Psoas muscle (tissue), 8 donors: ENCODE measurements around the gene TADA1. TPM values are rescaled to one million over a fixed set of nuclear protein-coding genes. Genes with fewer than 3 reads are reported as not detected.

ENCODE experiments used
- ATAC-seq, 4 donors: fragments of 200-7000 bp; cut with Tn5 transposase; one replicate each; pipeline ENCODE4 v1.9.1; 2020; ENCODE audit warnings: moderate library complexity in 3 of 4, mild to moderate bottlenecking in 2 of 4
- DNase-seq, 2 donors: peaks; one replicate each; pipeline ENCODE4 v3.0.0-alpha.2; 2020
- H3K27ac ChIP-seq: fragments of 200-600 bp; one replicate; pipeline ENCODE4 v1.8.0; 2022
- H3K27me3 ChIP-seq, 3 donors: fragments of 200-600 bp in 1 of 3; one replicate each; pipeline versions ENCODE4 v1.6.1 to v1.8.0; 2013 to 2022; ENCODE audit warnings: low read length in 2 of 3, mild to moderate bottlenecking in 2 of 3, moderate library complexity in 1 of 3; ENCODE audit not compliant: insufficient read depth in 3 of 3
- H3K36me3 ChIP-seq, 2 donors: fragments of 200-600 bp in 1 of 2; one replicate each; pipeline versions ENCODE4 v1.6.1 to v1.8.0; 2013 to 2022; ENCODE audit warnings: low read depth in 1 of 2, mild to moderate bottlenecking in 1 of 2, moderate library complexity in 1 of 2; ENCODE audit not compliant: insufficient read depth in 1 of 2
- H3K4me1 ChIP-seq: fragments of 200-600 bp; one replicate; pipeline ENCODE4 v1.8.0; 2022
- H3K4me3 ChIP-seq: fragments of 200-600 bp; one replicate; pipeline ENCODE4 v1.8.0; 2022; ENCODE audit warnings: mild to moderate bottlenecking
- H3K9me3 ChIP-seq: fragments of 200-600 bp; one replicate; pipeline ENCODE4 v1.8.0; 2022
- CTCF ChIP-seq: fragments of 200-600 bp; IDR thresholded peaks from one replicate; pipeline ENCODE4 v1.8.0; 2022; ENCODE audit warnings: antibody characterized with exemption
- WGBS, 3 donors: extraction: QIAGEN DNeasy Blood & Tissue Kit; methylation state at CpG; one replicate each; pipeline versions ENCODE4 v1.1.6 to v1.1.7; 2013; 5-methylcytosine and 5-hydroxymethylcytosine counted together
- intact Hi-C, 2 donors: fragments of 100-400 bp; cut with DNase I; formaldehyde crosslinking; loops; one replicate each; pipeline versions ENCODE4 v1.11.0 to v1.14.2; 2022
- polyA plus RNA-seq, 3 donors: library from polyadenylated mRNA; stranded (reverse); fragments of 200-250 nt; gene quantifications; one replicate each; pipeline ENCODE4 v1.2.3, GENCODE V29; 2013
- total RNA-seq, 4 donors: library from RNA; stranded (reverse); fragmentation: NEBNext Ultra II Directional in 2 of 4; extraction: Animal tissue kit (Norgen Biotek cat#: 25700) in 2 of 4; gene quantifications; one replicate each; pipeline versions ENCODE4 v1.2.1 to v1.2.4, GENCODE V29; 2021 to 2023
- donor health status: healthy with polysubstance abuse.
- donor health status: DM: no; HTN: no; CAD: no; lungs with moderate emphysema.
- donor health status: Bipolar disorder and iron deficiency.
- donor health status: healthy.
- donor health status: DM: yes; HTN: yes; CAD: no.
- donor health status: DM: no; HTN: no; CAD: no.
- donor health status: DM: no; HTN: no; CAD: no.
- donor health status: DM: yes; HTN: yes; CAD: no.

TADA1 gene
- total and polyA plus RNA-seq, 7 donors: 7.3 to 9.9 (median 8.3) TPM

GRCh38 chr1:166914111-166914510, 38.0 kb upstream of the TADA1 start:
- no peak for ATAC-seq
- intact Hi-C loops: no loop called here

GRCh38 chr1:166911624-166912023, 35.6 kb upstream of the TADA1 start:
- Histone ChIP-seq H3K27me3 (no peaks in the 10 kb centered on the region), H3K27ac (no peak overlapping the region), H3K36me3 (no peaks in the 10 kb centered on the region), H3K9me3 (peaks cover 6% of the 10 kb centered on the region), H3K4me1 (no peaks in the 10 kb centered on the region), H3K4me3 (no peak overlapping the region)
- 77 to 93% (median 91%) methylated on average over 1 of the region's 1 CpG for WGBS, 3 donors
- DNase-seq: no peak
- ATAC-seq: no peak
- intact Hi-C loops: loop anchor here in 1 of 2 donors (2.0 kb wide), 1 partner anchor 147 kb away; no protein-coding TSS in a partner anchor
- no peak for TF ChIP-seq CTCF

More at GRCh38 chr1:166914111-166914510, 38.0 kb upstream of the TADA1 start:
- no peak for DNase-seq
- WGBS, 3 donors: 63 to 75% (median 71%) methylated on average over 3 of the region's 3 CpGs
- Histone ChIP-seq H3K9me3 (peaks cover 6% of the 10 kb centered on the region), H3K27me3 (peaks cover 0 to 13% (median 2%) of the 10 kb centered on the region in 3 donors), H3K4me3 (no peak overlapping the region), H3K4me1 (no peaks in the 10 kb centered on the region), H3K27ac (no peak overlapping the region), H3K36me3 (no peaks in the 10 kb centered on the region)
- TF ChIP-seq CTCF: no peak

DNA sequence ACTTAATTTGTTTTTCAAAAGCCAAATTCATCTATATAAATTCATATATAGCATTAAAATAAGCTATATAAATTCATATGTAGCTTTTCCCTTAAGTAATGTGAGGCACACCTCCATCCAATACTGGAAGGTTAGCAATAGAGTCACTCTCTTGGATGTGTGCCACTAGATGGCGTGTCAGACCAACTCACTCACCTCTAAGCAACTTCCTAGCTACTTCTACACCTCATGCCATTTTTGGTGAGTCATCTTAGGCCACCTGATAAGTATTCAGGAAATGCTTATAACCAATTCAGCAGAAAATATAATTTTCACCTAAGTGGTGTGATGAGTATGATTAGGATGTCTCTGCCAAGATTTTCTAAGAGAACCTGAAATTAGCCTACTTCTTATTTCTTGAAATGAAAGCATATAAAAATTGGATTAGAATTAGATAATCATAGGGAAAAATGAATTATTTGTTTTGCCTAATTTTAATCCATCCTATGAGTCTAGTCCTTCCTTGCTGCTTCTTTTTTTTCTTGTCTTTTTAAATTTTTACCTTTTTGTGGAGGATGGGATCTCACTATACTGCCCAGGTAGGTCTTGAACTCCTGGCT, 34.4 kb upstream of the TADA1 start:
- DNase-seq (peak in 1 of 2 donors; percentile 31), ATAC-seq (peak; percentile 89 to 94 (median 91))
- WGBS, 3 donors: 0 to 11% (median 5%) methylated on average over 1 of the region's 1 CpG
- Histone ChIP-seq H3K27ac (no peak overlapping the region), H3K27me3 (no peaks in the 10 kb centered on the region), H3K36me3 (no peaks in the 10 kb centered on the region), H3K4me3 (no peak overlapping the region), H3K4me1 (no peaks in the 10 kb centered on the region), H3K9me3 (peaks cover 6% of the 10 kb centered on the region)
- peak; percentile 59 for TF ChIP-seq CTCF
- intact Hi-C loops: loop anchor here in 1 of 2 donors (2.0 kb wide), 1 partner anchor 148 kb away; no protein-coding TSS in a partner anchor

GRCh38 chr1:166908942-166909341, 32.9 kb upstream of the TADA1 start:
- intact Hi-C loops: loop anchor here in 1 of 2 donors (1.0 kb wide), 1 partner anchor 150 kb away; no protein-coding TSS in a partner anchor
- no peak for DNase-seq
- Histone ChIP-seq H3K9me3 (peaks cover 6% of the 10 kb centered on the region), H3K4me3 (no peak overlapping the region), H3K27me3 (no peaks in the 10 kb centered on the region), H3K4me1 (no peaks in the 10 kb centered on the region), H3K27ac (no peak overlapping the region), H3K36me3 (no peaks in the 10 kb centered on the region)
- WGBS, 3 donors: 88 to 100% (median 92%) methylated on average over 1 of the region's 1 CpG
- TF ChIP-seq CTCF: no peak
- ATAC-seq: no peak

GRCh38 chr1:166907763-166908162, 31.7 kb upstream of the TADA1 start:
- TF ChIP-seq CTCF: no peak
- Histone ChIP-seq H3K4me1 (no peaks in the 10 kb centered on the region), H3K9me3 (peaks cover 6% of the 10 kb centered on the region), H3K27me3 (no peaks in the 10 kb centered on the region), H3K36me3 (no peaks in the 10 kb centered on the region), H3K27ac (no peak overlapping the region), H3K4me3 (no peak overlapping the region)
- intact Hi-C loops: no loop called here
- ATAC-seq (no peak), DNase-seq (no peak)
- WGBS, 3 donors: 82 to 88% (median 88%) methylated on average over 3 of the region's 3 CpGs
